Hepatocyte (in vitro differentiated cells): Measurements from ENCODE around the gene ADAM10.

Experiments
- EZH2 ChIP-seq: fragments of 200-600 bp; sonication (generic); IDR thresholded peaks from 2 replicates; pipeline ENCODE4 v1.6.1; 2016; ENCODE audit warnings: antibody characterized with exemption, mild to moderate bottlenecking, borderline replicate concordance
- EZH2phosphoT487 ChIP-seq: fragments of 200-600 bp; sonication (generic); IDR thresholded peaks from one replicate; pipeline ENCODE4 v1.6.1; 2018; ENCODE audit warnings: antibody characterized with exemption, mild to moderate bottlenecking, low read depth, moderate library complexity; ENCODE audit not compliant: unreplicated experiment, severe bottlenecking
- TF ChIP-seq, protein P1 (sequence below): fragments of 200-600 bp; sonication (generic); IDR thresholded peaks from 2 replicates; pipeline ENCODE4 v1.5.1; 2016; ENCODE audit warnings: antibody characterized with exemption, mild to moderate bottlenecking; ENCODE audit not compliant: poor library complexity

DNA sequence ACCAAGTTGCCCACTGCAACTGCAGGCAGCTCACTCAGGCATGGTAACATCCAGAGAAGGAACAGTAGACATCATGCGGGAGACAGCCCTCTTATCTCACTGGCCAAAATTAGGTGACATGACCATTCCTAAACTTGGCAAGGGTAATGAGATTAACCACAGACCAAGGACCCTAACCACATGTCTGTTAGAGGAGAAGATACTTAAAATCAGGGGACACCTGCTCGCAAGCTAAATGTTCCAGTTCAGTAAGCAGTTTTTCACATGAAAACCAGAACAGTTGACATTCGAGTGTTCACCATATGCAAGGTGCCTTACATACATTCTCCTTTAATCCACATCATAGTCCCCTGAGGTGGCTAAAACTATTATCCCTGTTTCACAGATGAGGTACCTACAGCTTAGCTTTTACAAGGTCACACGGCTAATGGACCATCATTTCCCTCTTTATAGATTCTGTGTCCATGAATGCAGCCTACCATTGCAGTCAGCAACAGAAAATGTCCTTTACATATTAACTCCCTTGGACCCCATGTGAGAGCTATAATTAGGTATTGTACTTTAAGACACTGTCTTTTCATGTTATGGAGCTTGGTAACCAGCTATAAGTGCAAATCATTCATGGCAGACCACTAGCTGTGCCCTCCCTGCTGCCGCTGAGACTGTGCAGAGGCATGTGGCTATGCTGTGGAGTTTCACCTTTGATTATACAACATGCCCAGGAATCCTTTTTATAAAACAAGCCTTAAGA, 163.6 kb downstream of the ADAM10 start:
- TF ChIP-seq, protein P1, sequence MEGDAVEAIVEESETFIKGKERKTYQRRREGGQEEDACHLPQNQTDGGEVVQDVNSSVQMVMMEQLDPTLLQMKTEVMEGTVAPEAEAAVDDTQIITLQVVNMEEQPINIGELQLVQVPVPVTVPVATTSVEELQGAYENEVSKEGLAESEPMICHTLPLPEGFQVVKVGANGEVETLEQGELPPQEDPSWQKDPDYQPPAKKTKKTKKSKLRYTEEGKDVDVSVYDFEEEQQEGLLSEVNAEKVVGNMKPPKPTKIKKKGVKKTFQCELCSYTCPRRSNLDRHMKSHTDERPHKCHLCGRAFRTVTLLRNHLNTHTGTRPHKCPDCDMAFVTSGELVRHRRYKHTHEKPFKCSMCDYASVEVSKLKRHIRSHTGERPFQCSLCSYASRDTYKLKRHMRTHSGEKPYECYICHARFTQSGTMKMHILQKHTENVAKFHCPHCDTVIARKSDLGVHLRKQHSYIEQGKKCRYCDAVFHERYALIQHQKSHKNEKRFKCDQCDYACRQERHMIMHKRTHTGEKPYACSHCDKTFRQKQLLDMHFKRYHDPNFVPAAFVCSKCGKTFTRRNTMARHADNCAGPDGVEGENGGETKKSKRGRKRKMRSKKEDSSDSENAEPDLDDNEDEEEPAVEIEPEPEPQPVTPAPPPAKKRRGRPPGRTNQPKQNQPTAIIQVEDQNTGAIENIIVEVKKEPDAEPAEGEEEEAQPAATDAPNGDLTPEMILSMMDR: no peak
- TF ChIP-seq EZH2 (no peak), EZH2phosphoT487 (no peak)
